Measurements from ENCODE around the gene PNCK.

DNA sequence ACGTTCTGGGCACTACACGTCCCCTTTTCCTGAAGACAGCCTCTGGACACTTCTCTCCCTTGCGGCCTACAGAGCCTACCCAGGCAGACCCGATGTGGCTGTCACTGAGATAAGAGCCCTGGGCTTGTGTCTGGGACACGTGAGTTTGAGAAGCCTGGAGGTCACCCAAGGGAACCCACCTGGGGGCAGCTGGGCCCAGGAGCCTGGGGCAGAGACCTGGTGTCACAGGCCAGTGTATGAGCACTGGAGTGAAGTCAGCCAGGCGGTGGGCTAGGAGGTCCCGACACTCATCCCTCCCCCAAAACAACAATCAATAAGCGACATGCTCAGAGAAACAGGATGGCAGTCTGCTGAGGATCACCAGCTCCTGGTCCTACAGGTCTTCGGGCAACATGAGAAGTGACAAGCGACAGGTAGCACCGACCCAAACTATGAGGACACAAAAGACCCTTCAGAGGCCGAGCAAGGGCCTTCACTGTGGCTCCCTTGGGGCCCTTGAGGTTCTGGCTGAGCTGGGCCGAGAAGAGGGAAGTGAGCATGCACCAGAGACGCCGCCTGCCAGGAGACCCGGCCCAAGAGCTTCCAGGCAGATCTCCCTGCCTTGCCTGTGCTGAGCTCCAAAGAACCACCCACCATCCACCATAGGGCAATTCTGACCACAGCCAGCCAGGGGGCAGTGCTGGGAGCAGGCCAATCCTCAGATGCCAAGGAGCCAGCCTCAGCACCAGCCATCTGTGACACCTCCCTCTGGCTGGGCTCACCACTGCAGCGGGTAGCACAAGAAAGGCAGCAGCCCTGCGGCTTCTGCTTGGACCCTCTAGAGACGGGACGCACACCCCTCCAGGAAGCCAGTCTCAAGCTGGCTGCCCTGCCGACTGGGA lies 37.6 kb downstream of the PNCK start:
- TF ChIP-seq, protein P1, sequence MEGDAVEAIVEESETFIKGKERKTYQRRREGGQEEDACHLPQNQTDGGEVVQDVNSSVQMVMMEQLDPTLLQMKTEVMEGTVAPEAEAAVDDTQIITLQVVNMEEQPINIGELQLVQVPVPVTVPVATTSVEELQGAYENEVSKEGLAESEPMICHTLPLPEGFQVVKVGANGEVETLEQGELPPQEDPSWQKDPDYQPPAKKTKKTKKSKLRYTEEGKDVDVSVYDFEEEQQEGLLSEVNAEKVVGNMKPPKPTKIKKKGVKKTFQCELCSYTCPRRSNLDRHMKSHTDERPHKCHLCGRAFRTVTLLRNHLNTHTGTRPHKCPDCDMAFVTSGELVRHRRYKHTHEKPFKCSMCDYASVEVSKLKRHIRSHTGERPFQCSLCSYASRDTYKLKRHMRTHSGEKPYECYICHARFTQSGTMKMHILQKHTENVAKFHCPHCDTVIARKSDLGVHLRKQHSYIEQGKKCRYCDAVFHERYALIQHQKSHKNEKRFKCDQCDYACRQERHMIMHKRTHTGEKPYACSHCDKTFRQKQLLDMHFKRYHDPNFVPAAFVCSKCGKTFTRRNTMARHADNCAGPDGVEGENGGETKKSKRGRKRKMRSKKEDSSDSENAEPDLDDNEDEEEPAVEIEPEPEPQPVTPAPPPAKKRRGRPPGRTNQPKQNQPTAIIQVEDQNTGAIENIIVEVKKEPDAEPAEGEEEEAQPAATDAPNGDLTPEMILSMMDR (IDR thresholded peaks at IDR 0.05): no peak
- TF ChIP-seq POLR2A (IDR thresholded peaks at IDR 0.05): no peak
- no peak for TF ChIP-seq POLR2AphosphoS5 (IDR thresholded peaks at IDR 0.05)

All from prostate gland (tissue), 2 donors.